Adrenal gland (tissue), 5 donors: ENCODE data around the gene MYO5B.
"Not testable (repeated sequence)": the region's sequence is repeated elsewhere in the genome, so short reads cannot be mapped to it uniquely, and the experiment has no call there.

Source experiments
- POLR2A ChIP-seq, 2 donors: fragments of 450-650 bp; IDR thresholded peaks; one replicate each; pipeline ENCODE4 v1.6.1; 2017; ENCODE audit warnings: antibody characterized with exemption in 2 of 2, mild to moderate bottlenecking in 2 of 2, moderate library complexity in 1 of 2
- TF ChIP-seq, protein P1 (sequence below), 6 experiments: fragments of 450-650 bp in 4 of 6; fragments of 200-600 bp in 2 of 6; sonication (generic) in 1 of 6; IDR thresholded peaks; 1 replicate in 5 of 6; 2 replicates in 1 of 6; pipeline versions ENCODE4 v1.5.1 to v1.8.0; 2016 to 2021; ENCODE audit warnings: antibody characterized with exemption in 6 of 6, mild to moderate bottlenecking in 2 of 6, moderate library complexity in 1 of 6
- donor health status: DM: no; HTN: no; CAD: no.

DNA sequence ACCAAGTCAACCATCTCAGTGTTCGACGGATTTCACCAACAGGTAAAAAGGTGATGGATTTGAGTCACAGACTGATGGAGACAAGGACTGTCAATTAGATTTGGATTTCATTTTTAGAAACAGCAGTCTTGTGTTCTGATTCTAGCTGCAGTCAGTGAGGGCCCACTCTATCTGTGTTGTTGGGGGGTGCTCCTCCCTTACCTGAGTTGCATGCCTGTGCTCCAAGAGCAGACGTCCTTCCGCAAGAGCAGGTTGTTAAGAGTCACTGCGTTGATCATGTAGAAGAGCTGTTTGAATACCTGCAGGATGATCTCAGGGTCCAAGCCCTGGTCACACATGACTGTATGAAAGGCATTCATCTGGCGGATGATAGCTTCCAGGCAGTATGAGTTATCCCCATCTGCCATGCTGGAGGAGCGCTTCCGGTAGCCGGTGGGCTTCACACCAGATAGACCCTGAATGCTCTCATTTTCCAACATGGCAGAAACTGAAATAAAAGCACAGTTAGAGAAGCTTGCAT is 357.6 kb downstream of the MYO5B start:
- TF ChIP-seq, protein P1, sequence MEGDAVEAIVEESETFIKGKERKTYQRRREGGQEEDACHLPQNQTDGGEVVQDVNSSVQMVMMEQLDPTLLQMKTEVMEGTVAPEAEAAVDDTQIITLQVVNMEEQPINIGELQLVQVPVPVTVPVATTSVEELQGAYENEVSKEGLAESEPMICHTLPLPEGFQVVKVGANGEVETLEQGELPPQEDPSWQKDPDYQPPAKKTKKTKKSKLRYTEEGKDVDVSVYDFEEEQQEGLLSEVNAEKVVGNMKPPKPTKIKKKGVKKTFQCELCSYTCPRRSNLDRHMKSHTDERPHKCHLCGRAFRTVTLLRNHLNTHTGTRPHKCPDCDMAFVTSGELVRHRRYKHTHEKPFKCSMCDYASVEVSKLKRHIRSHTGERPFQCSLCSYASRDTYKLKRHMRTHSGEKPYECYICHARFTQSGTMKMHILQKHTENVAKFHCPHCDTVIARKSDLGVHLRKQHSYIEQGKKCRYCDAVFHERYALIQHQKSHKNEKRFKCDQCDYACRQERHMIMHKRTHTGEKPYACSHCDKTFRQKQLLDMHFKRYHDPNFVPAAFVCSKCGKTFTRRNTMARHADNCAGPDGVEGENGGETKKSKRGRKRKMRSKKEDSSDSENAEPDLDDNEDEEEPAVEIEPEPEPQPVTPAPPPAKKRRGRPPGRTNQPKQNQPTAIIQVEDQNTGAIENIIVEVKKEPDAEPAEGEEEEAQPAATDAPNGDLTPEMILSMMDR (IDR thresholded peaks at IDR 0.05) = not testable (repeated sequence)
- not testable (repeated sequence) for TF ChIP-seq POLR2A (IDR thresholded peaks at IDR 0.05)
